ENCODE data around the gene CLRN3.

DNA sequence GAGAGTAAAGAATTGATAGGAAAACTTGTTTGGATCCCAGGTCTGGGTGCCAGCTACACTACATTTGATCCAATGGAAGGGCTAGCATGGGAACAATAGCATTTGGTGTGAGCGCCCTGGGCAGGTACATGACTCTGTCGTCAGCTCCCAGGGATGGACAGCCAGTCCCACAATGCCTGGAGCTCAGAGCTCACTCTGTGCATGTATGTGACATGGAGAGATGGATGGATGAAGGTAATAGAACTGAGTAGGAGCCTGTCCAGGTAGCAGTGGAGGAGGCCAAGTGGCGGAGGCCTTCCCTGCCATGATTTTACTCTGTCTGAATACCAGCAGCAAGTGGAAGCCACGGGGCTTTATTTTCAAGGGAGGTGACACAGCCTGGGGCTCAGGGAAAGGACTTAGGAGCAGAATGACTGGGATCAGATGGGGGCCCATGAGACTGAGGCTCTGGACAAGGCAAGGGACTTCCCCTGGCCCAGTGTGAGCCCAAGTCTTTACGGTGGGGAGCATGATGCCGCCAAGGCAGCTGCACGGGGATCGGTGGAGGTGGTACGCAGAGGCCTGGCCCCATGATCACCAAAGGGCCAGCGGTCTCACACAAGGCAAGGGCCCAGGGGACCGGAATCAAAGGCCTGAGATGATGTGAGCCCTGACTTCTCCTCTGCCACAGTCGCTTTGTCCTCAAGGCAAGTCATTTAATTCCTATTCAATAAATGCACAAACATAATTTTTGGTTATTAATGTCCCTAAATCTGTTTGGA, 20.0 kb upstream of the CLRN3 start:
- TF ChIP-seq, protein P1, sequence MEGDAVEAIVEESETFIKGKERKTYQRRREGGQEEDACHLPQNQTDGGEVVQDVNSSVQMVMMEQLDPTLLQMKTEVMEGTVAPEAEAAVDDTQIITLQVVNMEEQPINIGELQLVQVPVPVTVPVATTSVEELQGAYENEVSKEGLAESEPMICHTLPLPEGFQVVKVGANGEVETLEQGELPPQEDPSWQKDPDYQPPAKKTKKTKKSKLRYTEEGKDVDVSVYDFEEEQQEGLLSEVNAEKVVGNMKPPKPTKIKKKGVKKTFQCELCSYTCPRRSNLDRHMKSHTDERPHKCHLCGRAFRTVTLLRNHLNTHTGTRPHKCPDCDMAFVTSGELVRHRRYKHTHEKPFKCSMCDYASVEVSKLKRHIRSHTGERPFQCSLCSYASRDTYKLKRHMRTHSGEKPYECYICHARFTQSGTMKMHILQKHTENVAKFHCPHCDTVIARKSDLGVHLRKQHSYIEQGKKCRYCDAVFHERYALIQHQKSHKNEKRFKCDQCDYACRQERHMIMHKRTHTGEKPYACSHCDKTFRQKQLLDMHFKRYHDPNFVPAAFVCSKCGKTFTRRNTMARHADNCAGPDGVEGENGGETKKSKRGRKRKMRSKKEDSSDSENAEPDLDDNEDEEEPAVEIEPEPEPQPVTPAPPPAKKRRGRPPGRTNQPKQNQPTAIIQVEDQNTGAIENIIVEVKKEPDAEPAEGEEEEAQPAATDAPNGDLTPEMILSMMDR (IDR thresholded peaks at IDR 0.05), result no peak
- TF ChIP-seq POLR2A (IDR thresholded peaks at IDR 0.05), result no peak
